Coronary artery (tissue), 2 donors: ENCODE data around the gene DOC2A.

Experiments used
- DNase-seq: peaks from one replicate; pipeline ENCODE4 v3.0.0-alpha.2; 2017; ENCODE audit warnings: low spot score
- H3K27ac ChIP-seq, 2 donors: fragments of 200-600 bp; sonication (generic); one replicate each; pipeline ENCODE4 v1.5.1; 2016 to 2019
- H3K4me3 ChIP-seq: fragments of 200-600 bp; sonication (generic); 2 replicates; pipeline ENCODE4 v1.5.1; 2016; ENCODE audit warnings: mild to moderate bottlenecking, moderate library complexity
- CTCF ChIP-seq: fragments of 200-600 bp; sonication (generic); IDR thresholded peaks from one replicate; pipeline ENCODE4 v1.5.1; 2019; ENCODE audit warnings: antibody characterized with exemption

Gene DOC2A

GRCh38 chr16:30033270-30033669, 22.4 kb upstream of the DOC2A start:
- no peak overlapping the region for H3K4me3 ChIP-seq
- H3K27ac ChIP-seq: no peak overlapping the region
- TF ChIP-seq CTCF: no peak
- no peak for DNase-seq

- DNase-seq: no peak
- TF ChIP-seq CTCF: peak; percentile 50
- H3K27ac ChIP-seq: no peak overlapping the region
- no peak overlapping the region for H3K4me3 ChIP-seq
Observed at GRCh38 chr16:30032083-30032819, 21.4 kb upstream of the DOC2A start.

- Histone ChIP-seq H3K4me3 (no peak overlapping the region), H3K27ac (no peak overlapping the region)
- DNase-seq: no peak
- TF ChIP-seq CTCF: no peak
Observed at GRCh38 chr16:30031477-30031918, 20.7 kb upstream of the DOC2A start.

- TF ChIP-seq CTCF: no peak
- DNase-seq: no peak
- H3K27ac ChIP-seq: no peak within 1 kb of the TSS
- H3K4me3 ChIP-seq: peak within 1 kb of the TSS; percentile 59
Observed at GRCh38 chr16:30030841-30031413, 20.1 kb upstream of the DOC2A start, which contains the start of gene TLCD3B. TSS of gene TLCD3B (minus strand) at chr16:30031271. CDS start at chr16:30030527, 744 bp downstream.

GRCh38 chr16:30030011-30030685, 19.3 kb upstream of the DOC2A start:
- no peak overlapping the region for H3K27ac ChIP-seq

GRCh38 chr16:30028438-30029076, 17.7 kb upstream of the DOC2A start:
- Histone ChIP-seq H3K4me3 (no peak overlapping the region), H3K27ac (no peak overlapping the region)
- no peak for TF ChIP-seq CTCF
- DNase-seq: no peak

More at GRCh38 chr16:30030011-30030685, 19.3 kb upstream of the DOC2A start:
- no peak overlapping the region for H3K4me3 ChIP-seq
- TF ChIP-seq CTCF: no peak
- DNase-seq: no peak
